Prostate gland (tissue), 2 donors: ENCODE data around the gene LRRC74A. TPM values are rescaled to one million over a fixed set of nuclear protein-coding genes. Genes with fewer than 3 reads are reported as not detected.

Experiments
- DNase-seq: peaks from one replicate; pipeline ENCODE4 v3.0.0-alpha.2; 2019; ENCODE audit warnings: low spot score
- H3K27ac ChIP-seq, 2 donors: fragments of 200-600 bp; sonication (generic); 2 replicates each; pipeline ENCODE4 v1.5.1; 2017 to 2019
- H3K27me3 ChIP-seq: fragments of 200-600 bp; sonication (generic); replicated peaks from 2 replicates; pipeline ENCODE4 v1.5.1; 2019; ENCODE audit not compliant: insufficient read depth
- H3K36me3 ChIP-seq, 2 donors: fragments of 200-600 bp; sonication (generic); 1 replicate in 1 of 2; 2 replicates in 1 of 2; pipeline versions ENCODE4 v1.5.1 to v1.8.1; 2017 to 2019
- H3K4me1 ChIP-seq: fragments of 200-600 bp; sonication (generic); replicated peaks from 2 replicates; pipeline ENCODE4 v1.5.1; 2019
- H3K4me3 ChIP-seq, 2 donors: fragments of 200-600 bp; sonication (generic); 2 replicates each; pipeline ENCODE4 v1.5.1; 2017 to 2019
- H3K9me3 ChIP-seq: fragments of 200-600 bp; sonication (generic); 2 replicates; pipeline ENCODE4 v1.5.1; 2017
- POLR2A ChIP-seq: fragments of 450-650 bp; IDR thresholded peaks from one replicate; pipeline ENCODE4 v1.6.1; 2016; ENCODE audit warnings: antibody characterized with exemption, mild to moderate bottlenecking
- POLR2AphosphoS5 ChIP-seq: sonication (generic); formaldehyde crosslinking; IDR thresholded peaks from one replicate; pipeline ENCODE4 v1.6.1; 2017; ENCODE audit warnings: antibody characterized with exemption
- WGBS: methylation state at CpG from one replicate; pipeline ENCODE4 v1.1.5; 2018; 5-methylcytosine and 5-hydroxymethylcytosine counted together
- intact Hi-C: fragments of 100-400 bp; cut with DNase I; formaldehyde crosslinking; loops from one replicate; pipeline ENCODE4 v1.14.2; 2022
- total RNA-seq, 2 donors: library from RNA; depleted of rRNA; stranded (reverse); fragments of >200 nt; gene quantifications; one replicate each; pipeline ENCODE4 v1.1.0, GENCODE V29; 2016
- TF ChIP-seq, protein P1 (sequence below), 4 experiments: fragments of 200-600 bp in 2 of 4; fragments of 450-650 bp in 2 of 4; sonication (generic) in 2 of 4; IDR thresholded peaks; 1 replicate in 3 of 4; 2 replicates in 1 of 4; pipeline ENCODE4 v1.5.1; 2016 to 2019; ENCODE audit warnings: antibody characterized with exemption in 4 of 4, mild to moderate bottlenecking in 2 of 4, moderate library complexity in 2 of 4

LRRC74A gene
- total RNA-seq, 2 donors from 2014 or later: 6.0 TPM; not detected in 1

GRCh38 chr14:76781648-76782051 is 44.6 kb upstream of the LRRC74A start:
- no peak for TF ChIP-seq POLR2A
- TF ChIP-seq, protein P1, sequence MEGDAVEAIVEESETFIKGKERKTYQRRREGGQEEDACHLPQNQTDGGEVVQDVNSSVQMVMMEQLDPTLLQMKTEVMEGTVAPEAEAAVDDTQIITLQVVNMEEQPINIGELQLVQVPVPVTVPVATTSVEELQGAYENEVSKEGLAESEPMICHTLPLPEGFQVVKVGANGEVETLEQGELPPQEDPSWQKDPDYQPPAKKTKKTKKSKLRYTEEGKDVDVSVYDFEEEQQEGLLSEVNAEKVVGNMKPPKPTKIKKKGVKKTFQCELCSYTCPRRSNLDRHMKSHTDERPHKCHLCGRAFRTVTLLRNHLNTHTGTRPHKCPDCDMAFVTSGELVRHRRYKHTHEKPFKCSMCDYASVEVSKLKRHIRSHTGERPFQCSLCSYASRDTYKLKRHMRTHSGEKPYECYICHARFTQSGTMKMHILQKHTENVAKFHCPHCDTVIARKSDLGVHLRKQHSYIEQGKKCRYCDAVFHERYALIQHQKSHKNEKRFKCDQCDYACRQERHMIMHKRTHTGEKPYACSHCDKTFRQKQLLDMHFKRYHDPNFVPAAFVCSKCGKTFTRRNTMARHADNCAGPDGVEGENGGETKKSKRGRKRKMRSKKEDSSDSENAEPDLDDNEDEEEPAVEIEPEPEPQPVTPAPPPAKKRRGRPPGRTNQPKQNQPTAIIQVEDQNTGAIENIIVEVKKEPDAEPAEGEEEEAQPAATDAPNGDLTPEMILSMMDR (IDR thresholded peaks at IDR 0.05): no peak
- Histone ChIP-seq H3K36me3 (no peaks in the 10 kb centered on the region), H3K4me1 (no peaks in the 10 kb centered on the region), H3K4me3 (no peak overlapping the region), H3K27me3 (no peaks in the 10 kb centered on the region), H3K27ac (no peak overlapping the region), H3K9me3 (no peaks in the 10 kb centered on the region)
- intact Hi-C loops: loop anchor here (5.0 kb wide), 1 partner anchor 69 kb away; no protein-coding TSS in a partner anchor
- 86% methylated on average over 2 of the region's 2 CpGs for WGBS
- no peak for DNase-seq

DNA sequence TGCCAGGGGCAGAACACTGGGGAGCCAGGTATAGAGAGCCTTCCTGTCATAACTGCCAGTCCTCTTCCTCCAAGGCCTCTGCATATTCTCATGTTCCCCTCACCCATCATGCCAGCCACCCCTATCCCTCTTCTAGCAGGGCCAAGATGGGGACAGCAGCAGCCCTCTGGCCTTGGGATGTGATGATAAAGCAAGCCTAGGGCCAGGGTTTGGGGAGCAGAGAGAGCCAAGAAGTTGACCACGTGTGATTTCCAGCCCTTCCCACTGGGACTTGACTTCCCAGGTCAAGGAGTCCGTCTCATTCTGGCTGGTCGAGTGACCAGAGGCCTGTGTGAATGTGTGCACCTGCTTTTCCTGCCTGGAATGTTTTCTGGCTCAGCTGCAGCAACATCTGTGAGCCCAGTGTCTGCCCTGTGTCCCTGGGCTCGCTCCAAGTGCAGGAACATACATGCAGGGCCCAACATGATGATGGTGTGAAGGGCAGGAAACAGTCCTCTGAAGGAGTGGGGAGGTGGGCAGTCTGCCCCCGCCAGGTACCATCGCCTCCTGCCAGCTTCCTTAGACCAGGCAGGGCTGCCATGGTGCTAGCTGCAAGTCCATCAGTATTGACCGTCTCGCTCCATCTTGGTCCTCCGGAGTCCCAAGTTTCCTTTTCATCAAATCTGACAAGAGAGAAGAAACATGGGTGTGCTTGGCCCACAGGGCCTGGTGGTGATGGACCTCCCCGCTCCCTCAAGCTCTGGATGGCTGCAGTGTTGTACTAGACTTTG is 43.9 kb upstream of the LRRC74A start:
- Histone ChIP-seq H3K4me1 (no peaks in the 10 kb centered on the region), H3K4me3 (no peak overlapping the region), H3K27me3 (no peaks in the 10 kb centered on the region), H3K27ac (no peak overlapping the region), H3K36me3 (peaks cover 0 to 2% of the 10 kb centered on the region in 2 donors), H3K9me3 (no peaks in the 10 kb centered on the region)
- intact Hi-C loops: loop anchor here (5.0 kb wide), 1 partner anchor 70 kb away; no protein-coding TSS in a partner anchor
- DNase-seq: no peak
- TF ChIP-seq POLR2A (no peak), POLR2AphosphoS5 (no peak)
- TF ChIP-seq, protein P1 (IDR thresholded peaks at IDR 0.05): no peak
- WGBS: 86% methylated on average over 9 of the region's 10 CpGs

GRCh38 chr14:76782885-76783566 is 43.2 kb upstream of the LRRC74A start:
- TF ChIP-seq POLR2A: no peak
- TF ChIP-seq, protein P1 (IDR thresholded peaks at IDR 0.05): no peak
- TF ChIP-seq POLR2AphosphoS5: no peak
- 54% methylated on average over 8 of the region's 9 CpGs for WGBS
- DNase-seq: no peak
- Histone ChIP-seq H3K36me3 (peaks cover 0 to 6% of the 10 kb centered on the region in 2 donors), H3K27me3 (no peaks in the 10 kb centered on the region), H3K4me1 (no peaks in the 10 kb centered on the region), H3K9me3 (no peaks in the 10 kb centered on the region), H3K27ac (no peak overlapping the region), H3K4me3 (no peak overlapping the region)
- intact Hi-C loops: loop anchor here (5.0 kb wide), 1 partner anchor 71 kb away; no protein-coding TSS in a partner anchor

DNA sequence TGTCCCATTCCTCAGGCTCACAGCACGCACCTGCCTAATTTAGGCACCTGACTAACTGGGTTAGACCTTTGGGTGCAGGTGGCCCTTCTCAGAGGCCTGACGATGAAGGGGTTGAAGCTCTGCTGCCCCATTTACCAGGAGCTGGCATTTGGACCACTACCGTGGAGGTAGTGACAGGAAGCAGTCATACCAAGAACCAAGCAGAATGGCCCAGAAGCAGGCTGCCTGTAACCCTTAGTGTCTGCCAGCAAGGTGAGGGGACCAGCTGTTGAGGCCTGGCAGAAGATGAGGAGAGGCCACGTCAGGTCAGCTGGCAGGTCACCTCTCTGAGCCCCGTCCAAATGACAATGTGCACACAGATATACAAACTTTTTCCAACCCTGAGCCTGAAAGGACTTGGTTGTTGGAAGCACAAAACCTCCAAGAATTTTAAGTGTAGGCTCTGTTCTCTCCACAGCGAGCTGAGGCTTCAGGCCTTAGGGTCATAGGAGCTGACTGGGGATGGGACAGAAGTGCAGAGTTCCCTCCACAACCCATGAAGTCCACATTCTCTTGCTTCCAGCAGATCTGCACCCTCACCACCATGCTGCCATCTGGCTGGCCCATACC is 41.8 kb upstream of the LRRC74A start:
- Histone ChIP-seq H3K4me1 (no peaks in the 10 kb centered on the region), H3K36me3 (peaks cover 0 to 6% of the 10 kb centered on the region in 2 donors), H3K27ac (no peak overlapping the region), H3K4me3 (no peak overlapping the region), H3K9me3 (no peaks in the 10 kb centered on the region), H3K27me3 (no peaks in the 10 kb centered on the region)
- intact Hi-C loops: loop anchor here (5.0 kb wide), 1 partner anchor 72 kb away; no protein-coding TSS in a partner anchor
- TF ChIP-seq, protein P1 (IDR thresholded peaks at IDR 0.05): no peak
- no peak for TF ChIP-seq POLR2A
- TF ChIP-seq POLR2AphosphoS5: no peak
- no peak for DNase-seq
- WGBS: 74% methylated on average over 6 of the region's 6 CpGs
